Uterus (tissue), 2 donors: ENCODE measurements around the gene GYS1.

Experiments
- POLR2A ChIP-seq, 2 donors: fragments of 450-650 bp; IDR thresholded peaks; one replicate each; pipeline ENCODE4 v1.6.1; 2016; ENCODE audit warnings: antibody characterized with exemption in 2 of 2, mild to moderate bottlenecking in 1 of 2, moderate library complexity in 1 of 2
- TF ChIP-seq, protein P1 (sequence below), 4 experiments: fragments of 200-600 bp in 2 of 4; fragments of 450-650 bp in 2 of 4; sonication (generic) in 2 of 4; IDR thresholded peaks; one replicate each; pipeline ENCODE4 v1.5.1; 2016 to 2019; ENCODE audit warnings: antibody characterized with exemption in 4 of 4, mild to moderate bottlenecking in 2 of 4, moderate library complexity in 1 of 4

DNA sequence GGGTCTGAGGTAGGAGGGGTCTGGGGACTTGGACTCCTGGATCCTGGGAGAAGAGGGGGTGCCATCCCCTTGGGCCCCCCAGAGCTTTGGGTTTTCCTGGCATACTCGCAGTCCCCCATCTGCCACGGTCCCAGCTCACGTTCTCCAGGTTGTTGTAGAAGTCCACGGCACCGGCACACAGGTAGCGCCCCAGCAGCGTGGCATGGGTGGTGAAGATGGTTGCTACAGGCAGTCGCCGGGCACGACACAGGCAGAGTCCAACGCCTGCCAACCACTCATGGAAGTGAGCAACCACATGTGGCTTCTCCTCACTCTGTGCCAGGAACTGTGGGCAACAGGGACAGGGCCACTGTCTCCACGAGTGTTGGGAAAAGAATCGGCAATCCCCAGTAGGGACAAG is 7.4 kb downstream of the GYS1 start:
- TF ChIP-seq, protein P1, sequence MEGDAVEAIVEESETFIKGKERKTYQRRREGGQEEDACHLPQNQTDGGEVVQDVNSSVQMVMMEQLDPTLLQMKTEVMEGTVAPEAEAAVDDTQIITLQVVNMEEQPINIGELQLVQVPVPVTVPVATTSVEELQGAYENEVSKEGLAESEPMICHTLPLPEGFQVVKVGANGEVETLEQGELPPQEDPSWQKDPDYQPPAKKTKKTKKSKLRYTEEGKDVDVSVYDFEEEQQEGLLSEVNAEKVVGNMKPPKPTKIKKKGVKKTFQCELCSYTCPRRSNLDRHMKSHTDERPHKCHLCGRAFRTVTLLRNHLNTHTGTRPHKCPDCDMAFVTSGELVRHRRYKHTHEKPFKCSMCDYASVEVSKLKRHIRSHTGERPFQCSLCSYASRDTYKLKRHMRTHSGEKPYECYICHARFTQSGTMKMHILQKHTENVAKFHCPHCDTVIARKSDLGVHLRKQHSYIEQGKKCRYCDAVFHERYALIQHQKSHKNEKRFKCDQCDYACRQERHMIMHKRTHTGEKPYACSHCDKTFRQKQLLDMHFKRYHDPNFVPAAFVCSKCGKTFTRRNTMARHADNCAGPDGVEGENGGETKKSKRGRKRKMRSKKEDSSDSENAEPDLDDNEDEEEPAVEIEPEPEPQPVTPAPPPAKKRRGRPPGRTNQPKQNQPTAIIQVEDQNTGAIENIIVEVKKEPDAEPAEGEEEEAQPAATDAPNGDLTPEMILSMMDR (IDR thresholded peaks at IDR 0.05): no peak
- no peak for TF ChIP-seq POLR2A (IDR thresholded peaks at IDR 0.05)
